Body of pancreas (tissue), 4 donors: ENCODE measurements around the gene SLC5A9.

Source experiments
- POLR2A ChIP-seq, 3 donors: fragments of 450-650 bp; IDR thresholded peaks; one replicate each; pipeline ENCODE4 v1.6.1; 2016; ENCODE audit warnings: antibody characterized with exemption in 3 of 3, mild to moderate bottlenecking in 2 of 3
- TF ChIP-seq, protein P1 (sequence below), 7 experiments: fragments of 450-650 bp in 4 of 7; fragments of 200-600 bp in 3 of 7; sonication (generic) in 3 of 7; IDR thresholded peaks; one replicate each; pipeline ENCODE4 v1.5.1; 2016 to 2019; ENCODE audit warnings: antibody characterized with exemption in 7 of 7

DNA sequence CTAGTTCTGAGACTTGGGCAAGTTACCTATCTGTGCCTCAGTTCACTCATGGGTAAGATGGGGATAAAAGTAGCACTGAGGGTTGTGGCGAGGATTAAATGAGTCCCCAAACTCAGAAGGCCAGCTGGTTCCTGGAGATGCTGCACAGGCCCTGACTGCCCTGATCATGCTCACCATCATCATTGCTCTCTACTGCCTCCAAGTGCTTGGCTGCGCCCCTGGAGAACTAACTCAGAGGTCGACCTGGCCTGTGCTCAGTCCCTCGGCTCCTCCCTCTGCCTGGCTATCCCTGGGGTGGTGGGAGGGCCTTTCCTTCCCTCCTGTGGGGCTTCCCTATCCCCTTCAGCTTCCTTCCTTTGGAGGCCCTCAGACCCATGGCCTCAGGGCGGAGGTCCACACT is 5.6 kb downstream of the SLC5A9 start:
- no peak for TF ChIP-seq POLR2A (IDR thresholded peaks at IDR 0.05)
- TF ChIP-seq, protein P1, sequence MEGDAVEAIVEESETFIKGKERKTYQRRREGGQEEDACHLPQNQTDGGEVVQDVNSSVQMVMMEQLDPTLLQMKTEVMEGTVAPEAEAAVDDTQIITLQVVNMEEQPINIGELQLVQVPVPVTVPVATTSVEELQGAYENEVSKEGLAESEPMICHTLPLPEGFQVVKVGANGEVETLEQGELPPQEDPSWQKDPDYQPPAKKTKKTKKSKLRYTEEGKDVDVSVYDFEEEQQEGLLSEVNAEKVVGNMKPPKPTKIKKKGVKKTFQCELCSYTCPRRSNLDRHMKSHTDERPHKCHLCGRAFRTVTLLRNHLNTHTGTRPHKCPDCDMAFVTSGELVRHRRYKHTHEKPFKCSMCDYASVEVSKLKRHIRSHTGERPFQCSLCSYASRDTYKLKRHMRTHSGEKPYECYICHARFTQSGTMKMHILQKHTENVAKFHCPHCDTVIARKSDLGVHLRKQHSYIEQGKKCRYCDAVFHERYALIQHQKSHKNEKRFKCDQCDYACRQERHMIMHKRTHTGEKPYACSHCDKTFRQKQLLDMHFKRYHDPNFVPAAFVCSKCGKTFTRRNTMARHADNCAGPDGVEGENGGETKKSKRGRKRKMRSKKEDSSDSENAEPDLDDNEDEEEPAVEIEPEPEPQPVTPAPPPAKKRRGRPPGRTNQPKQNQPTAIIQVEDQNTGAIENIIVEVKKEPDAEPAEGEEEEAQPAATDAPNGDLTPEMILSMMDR (IDR thresholded peaks at IDR 0.05): peak in 1 of 7 experiments; percentile 9
